NCI-H128 (cell line): ENCODE results near the gene DESI2.
"Not testable (repeated sequence)": the region's sequence is repeated elsewhere in the genome, so short reads cannot be mapped to it uniquely, and the experiment has no call there.

ENCODE experiments used
- DNase-seq: peaks from one replicate; lab custom pipeline; 2025; ENCODE audit not compliant: unreplicated experiment; lab: John Stamatoyannopoulos, UW

The DESI2 gene

DNA sequence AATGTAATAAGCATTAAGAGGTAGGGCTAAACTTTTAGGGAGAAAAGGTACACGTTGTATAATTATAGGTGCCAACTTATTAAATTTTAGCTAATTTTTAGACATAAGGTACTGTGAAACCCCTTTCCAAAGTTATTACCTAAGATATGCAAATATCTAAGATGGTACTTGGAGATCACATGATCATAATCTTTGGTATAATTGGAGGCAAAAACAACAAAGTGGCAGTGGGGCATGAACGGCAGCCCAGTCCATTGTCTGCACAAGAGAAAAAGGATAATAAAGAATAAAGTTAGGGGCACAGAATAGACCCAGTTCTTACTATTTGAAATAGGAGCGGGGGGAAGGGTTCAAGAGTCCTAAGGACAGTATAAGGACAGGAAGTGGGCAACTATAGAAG lies 51.2 kb downstream of the DESI2 start:
- DNase-seq = no peak

- DNase-seq = no peak
Observed at GRCh38 chr1:244705261-244706234, 52.6 kb downstream of the DESI2 start.

DNA sequence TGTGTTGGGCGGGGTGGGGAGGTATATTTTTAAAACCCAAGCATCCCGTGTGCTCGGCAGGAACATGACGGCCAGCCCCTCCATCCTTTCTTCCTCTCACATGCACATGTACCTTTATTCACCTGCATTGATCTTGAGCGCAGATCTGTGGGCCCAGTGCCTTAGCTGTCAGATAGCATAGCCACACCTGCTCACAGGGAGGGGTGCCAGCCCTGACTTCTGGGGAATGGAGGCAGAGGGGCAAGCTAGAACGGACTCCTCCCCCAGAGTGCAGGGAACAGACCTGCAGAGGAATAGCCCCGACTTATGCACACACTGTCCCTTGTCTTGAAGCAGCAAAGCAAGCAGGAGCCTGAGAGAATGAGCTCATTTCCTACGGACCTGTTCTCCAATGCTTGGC lies 56.1 kb downstream of the DESI2 start:
- DNase-seq = no peak

- no peak for DNase-seq
Observed at GRCh38 chr1:244709476-244710368, 56.8 kb downstream of the DESI2 start.

GRCh38 chr1:244710474-244711062 lies 57.6 kb downstream of the DESI2 start:
- DNase-seq = no peak

- no peak for DNase-seq
Observed at GRCh38 chr1:244712669-244713068, 59.7 kb downstream of the DESI2 start.

GRCh38 chr1:244713332-244713731 lies 60.4 kb downstream of the DESI2 start:
- DNase-seq = no peak

GRCh38 chr1:244727871-244728474 lies 75.0 kb downstream of the DESI2 start:
- DNase-seq = no peak

GRCh38 chr1:244730153-244730933 lies 77.4 kb downstream of the DESI2 start:
- DNase-seq = no peak

GRCh38 chr1:244730934-244731434 lies 78.1 kb downstream of the DESI2 start:
- DNase-seq = no peak

GRCh38 chr1:244731651-244732050 lies 78.7 kb downstream of the DESI2 start:
- no peak for DNase-seq

GRCh38 chr1:244732851-244733450 lies 80.0 kb downstream of the DESI2 start:
- DNase-seq = no peak

- DNase-seq = no peak
Observed at GRCh38 chr1:244735404-244735803, 82.5 kb downstream of the DESI2 start.

DNA sequence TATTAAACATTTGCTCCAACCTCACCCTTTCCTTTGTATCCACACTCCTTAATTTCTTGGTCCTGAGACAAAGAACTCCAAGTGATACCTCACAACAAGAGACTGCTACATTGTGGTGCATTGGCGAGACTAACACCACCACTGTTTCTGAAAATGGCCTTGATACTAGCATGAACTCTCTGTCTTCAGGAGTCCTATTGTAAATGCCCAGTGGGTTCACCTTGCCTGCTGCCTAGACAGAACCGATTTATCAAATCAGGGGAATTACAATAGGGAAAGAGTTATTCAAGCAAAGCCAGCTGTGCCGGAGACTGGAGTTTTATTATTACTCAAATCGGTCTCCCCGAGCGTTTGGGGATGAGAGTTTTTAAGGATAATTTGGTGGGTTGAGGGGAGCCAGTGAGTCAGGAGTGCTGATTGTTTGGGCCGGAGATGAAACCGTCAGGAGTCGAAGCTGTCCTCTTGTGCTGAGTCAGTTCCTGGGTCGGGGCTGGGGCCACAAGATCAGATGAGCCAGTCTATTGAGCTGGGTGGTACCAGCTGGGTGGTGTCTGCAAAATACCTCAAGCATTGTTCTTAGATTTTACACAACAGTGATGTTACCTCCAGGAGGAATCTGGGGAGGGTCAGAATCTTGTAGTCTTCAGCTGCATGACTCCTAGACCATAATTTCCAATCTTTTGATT lies 83.1 kb downstream of the DESI2 start:
- DNase-seq = no peak

- DNase-seq = not testable (repeated sequence)
Observed at GRCh38 chr1:244739140-244739539, 86.2 kb downstream of the DESI2 start.

DNA sequence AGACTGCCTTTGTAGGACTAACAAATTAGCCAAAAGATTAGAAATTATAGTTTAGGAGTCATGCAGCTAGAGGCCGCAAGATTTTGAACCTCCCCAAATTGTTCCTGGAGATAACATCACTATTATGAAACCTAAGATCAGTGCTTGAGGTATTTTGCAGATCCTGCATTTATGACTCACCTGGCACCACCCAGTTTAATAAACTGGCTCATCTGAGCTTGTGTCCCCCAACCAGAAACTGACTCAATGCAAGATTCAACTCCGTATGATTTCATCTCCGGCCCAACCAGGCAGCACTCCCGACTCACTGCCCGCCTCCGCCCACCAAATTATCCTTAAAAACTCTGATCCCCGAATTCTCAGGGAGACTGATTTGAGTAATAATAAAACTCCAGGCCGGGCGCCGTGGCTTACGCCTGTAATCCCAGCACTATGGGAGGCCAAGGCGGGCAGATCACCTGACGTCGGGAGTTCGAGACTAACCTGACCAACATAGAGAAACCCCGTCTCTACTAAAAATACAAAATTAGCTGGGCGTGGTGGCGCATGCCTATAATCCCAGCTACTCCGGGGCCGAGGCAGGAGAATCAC lies 87.2 kb downstream of the DESI2 start:
- DNase-seq = not testable (repeated sequence)

GRCh38 chr1:244741692-244742091 lies 88.8 kb downstream of the DESI2 start:
- DNase-seq = no peak

DNA sequence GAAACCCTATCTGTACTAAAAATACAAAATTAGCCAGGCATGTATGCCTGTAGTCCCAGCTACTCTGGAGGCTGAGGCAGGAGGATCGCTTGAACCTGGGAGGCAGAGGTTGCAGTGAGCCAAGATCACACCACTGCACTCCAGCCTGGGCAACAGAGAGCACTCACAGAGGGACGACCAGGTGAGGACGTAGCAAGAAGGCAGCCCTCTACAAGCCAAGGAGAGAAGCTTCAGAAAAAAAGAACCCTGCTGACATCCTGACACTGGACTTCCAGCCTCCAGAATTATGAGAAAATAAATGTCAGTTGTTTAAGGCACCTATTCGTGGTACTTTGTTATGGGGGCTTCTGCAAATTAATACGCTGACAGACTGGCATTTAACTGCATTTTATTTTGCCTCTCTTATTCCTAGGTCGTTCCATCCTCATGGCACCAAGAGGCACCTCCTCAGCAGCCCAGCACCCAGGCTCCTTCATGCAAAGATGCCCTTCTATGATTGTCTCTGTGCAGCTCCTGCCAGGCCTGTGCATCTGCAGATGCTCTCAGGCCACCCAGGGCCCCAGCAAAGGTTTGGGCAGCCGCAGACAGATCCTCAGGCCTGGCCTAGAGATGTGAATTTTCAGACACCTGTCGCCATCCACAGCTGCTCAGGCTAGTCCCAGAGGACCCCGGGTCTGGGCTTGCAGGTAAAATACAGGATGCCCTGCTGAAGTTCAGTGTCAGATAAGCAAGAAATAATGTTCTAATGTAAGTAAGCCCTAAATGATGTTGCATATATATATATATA lies 96.5 kb downstream of the DESI2 start:
- DNase-seq = no peak
